GM12878 (cell line): ENCODE measurements around the gene TBC1D20. TPM values are rescaled to one million over a fixed set of nuclear protein-coding genes. Genes with fewer than 3 reads are reported as not detected.
A peak's percentile ranks its signal among the peaks of the same experiment; 100 is the strongest.

Experiments
- ATF2 ChIP-seq: IDR thresholded peaks from 2 replicates; pipeline ENCODE4 v1.6.1; 2012; ENCODE audit warnings: low read length, inconsistent platforms
- CBX5 ChIP-seq: sonication (generic); IDR thresholded peaks from 2 replicates; pipeline ENCODE4 v1.6.1; 2016; ENCODE audit warnings: low read depth, moderate library complexity, mild to moderate bottlenecking, inconsistent platforms
- CEBPB ChIP-seq, 2 experiments: fragments of 150-350 bp in 1 of 2; IDR thresholded peaks; 2 replicates each; pipeline ENCODE4 v1.6.1; 2012 to 2014; ENCODE audit warnings: low read depth in 2 of 2, low read length in 2 of 2, borderline replicate concordance in 1 of 2, inconsistent platforms in 1 of 2
- E2F8 ChIP-seq: fragments of 450-650 bp; IDR thresholded peaks from 2 replicates; pipeline ENCODE4 v1.6.1; 2018; ENCODE audit warnings: mild to moderate bottlenecking, low read depth, moderate library complexity; ENCODE audit not compliant: partially characterized antibody
- EZH2 ChIP-seq: IDR thresholded peaks from 2 replicates; pipeline ENCODE4 v1.6.1; 2012; ENCODE audit warnings: low read depth, mild to moderate bottlenecking, control low read depth, inconsistent platforms, low read length, borderline replicate concordance; ENCODE audit not compliant: control insufficient read depth
- HDAC2 ChIP-seq: fragments of 200-600 bp; sonication (generic); IDR thresholded peaks from 2 replicates; pipeline ENCODE4 v1.6.1; 2017
- LARP7 ChIP-seq: fragments of 450-650 bp; IDR thresholded peaks from 2 replicates; pipeline ENCODE4 v1.6.1; 2017; ENCODE audit warnings: mild to moderate bottlenecking
- NBN ChIP-seq: fragments of 450-650 bp; IDR thresholded peaks from 2 replicates; pipeline ENCODE4 v1.6.1; 2016
- NFIC ChIP-seq: IDR thresholded peaks from 2 replicates; pipeline ENCODE4 v1.6.1; 2012; ENCODE audit warnings: low read depth, mild to moderate bottlenecking, inconsistent platforms, low read length, moderate library complexity
- NFYA ChIP-seq: IDR thresholded peaks from 2 replicates; pipeline ENCODE4 v1.6.1; 2011; ENCODE audit warnings: low read depth, mild to moderate bottlenecking, low read length, improper control_type of control experiment, borderline replicate concordance
- PAX5 ChIP-seq: IDR thresholded peaks from 2 replicates; pipeline ENCODE4 v1.6.1; 2011; ENCODE audit warnings: low read depth, low read length, borderline replicate concordance
- PBX3 ChIP-seq: IDR thresholded peaks from 2 replicates; pipeline ENCODE4 v1.6.1; 2011; ENCODE audit warnings: mild to moderate bottlenecking, low read depth, low read length, moderate library complexity; ENCODE audit not compliant: insufficient replicate concordance
- POLR2A ChIP-seq: IDR thresholded peaks from 2 replicates; pipeline ENCODE4 v1.6.1; 2011; ENCODE audit warnings: low read depth, mild to moderate bottlenecking, low read length
- POLR2AphosphoS2 ChIP-seq: IDR thresholded peaks from 2 replicates; pipeline ENCODE4 v1.6.1; 2011; ENCODE audit warnings: low read depth, mild to moderate bottlenecking, low read length, improper control_type of control experiment, moderate library complexity
- RB1 ChIP-seq: fragments of 450-650 bp; formaldehyde crosslinking; IDR thresholded peaks from 2 replicates; pipeline ENCODE4 v1.6.1; 2017; ENCODE audit warnings: mild to moderate bottlenecking, borderline replicate concordance
- RFX5 ChIP-seq: IDR thresholded peaks from 2 replicates; pipeline ENCODE4 v1.6.1; 2011; ENCODE audit warnings: low read depth, low read length, improper control_type of control experiment
- SIN3A ChIP-seq: IDR thresholded peaks from 2 replicates; pipeline ENCODE4 v1.6.1; 2012; ENCODE audit warnings: low read depth, low read length, improper control_type of control experiment
- SP1 ChIP-seq: IDR thresholded peaks from one replicate; pipeline ENCODE4 v1.6.1; 2011; ENCODE audit warnings: low read depth, low read length
- SREBF1 ChIP-seq: IDR thresholded peaks from 2 replicates; pipeline ENCODE4 v1.6.1; 2012; ENCODE audit warnings: mild to moderate bottlenecking, low read length
- SRF ChIP-seq, 2 experiments: IDR thresholded peaks; 2 replicates each; pipeline ENCODE4 v1.6.1; 2011; ENCODE audit warnings: low read depth in 2 of 2, low read length in 2 of 2, mild to moderate bottlenecking in 1 of 2, moderate library complexity in 1 of 2
- SUZ12 ChIP-seq: fragments of 200-600 bp; sonication (generic); IDR thresholded peaks from one replicate; pipeline ENCODE4 v1.6.1; 2018; ENCODE audit warnings: antibody characterized with exemption, mild to moderate bottlenecking; ENCODE audit not compliant: unreplicated experiment
- ZBED1 ChIP-seq: IDR thresholded peaks from 2 replicates; pipeline ENCODE4 v1.6.1; 2016; ENCODE audit warnings: borderline replicate concordance
- ZZZ3 ChIP-seq: IDR thresholded peaks from 2 replicates; pipeline ENCODE4 v1.6.1; 2011; ENCODE audit warnings: low read depth; ENCODE audit not compliant: control insufficient read depth, insufficient read length
- polyA plus RNA-seq, 11 experiments: library from polyadenylated mRNA; depleted of rRNA in 4 of 11; unstranded in 6 of 11; stranded (reverse) in 5 of 11; fragments of >200 nt; fragmentation: Nextera tagmentation in 4 of 11; fragmentation: Illumina TruSeq in 1 of 11; extraction: Ambion mirVana in 4 of 11; extraction: Trizol in 1 of 11; gene quantifications; 1 replicate in 1 of 11; 2 replicates in 10 of 11; pipeline versions ENCODE4 v1.2.1 to v1.2.3, GENCODE V29; 2011 to 2016; ENCODE audit warnings: inconsistent platforms in 2 of 11, missing spikeins in 2 of 11, low read depth in 1 of 11
- total RNA-seq, 4 experiments: library from RNA; depleted of rRNA in 3 of 4; stranded (reverse); fragments of >200 nt in 3 of 4; fragmentation: Illumina TruSeq in 1 of 4; extraction: Trizol in 1 of 4; gene quantifications; 2 replicates each; pipeline versions ENCODE4 v1.2.1 to v1.2.3, GENCODE V29; 2013 to 2021
- TF ChIP-seq, protein P1 (sequence below): fragments of 450-650 bp; IDR thresholded peaks from 2 replicates; pipeline ENCODE4 v1.6.1; 2016; ENCODE audit warnings: mild to moderate bottlenecking

The TBC1D20 gene
- total and polyA plus RNA-seq, 10 of the 15 experiments (the other 5 are each of a cell fraction or from before 2014, with no cell fraction given), result 4.3 to 17.9 (median 11.2) TPM

- TF ChIP-seq NFYA (no peak), NBN (peak; percentile 63; the same call in 1 of the 2 replicates), RB1 (no peak), NFIC (peak; percentile 73), ATF2 (0 out of 2 replicates have a peak, but pooled peaks have one; percentile 58), E2F8 (no peak), POLR2AphosphoS2 (no peak), RFX5 (no peak), CEBPB (IDR thresholded peaks at IDR 0.05; ENCODE audit: borderline replicate concordance in 1 of 2, low read depth in 2 of 2, low read length in 2 of 2) (no peak), POLR2A (no peak; the same call in 1 of the 2 replicates), CBX5 (no peak), EZH2 (no peak), LARP7 (no peak), PBX3 (no peak), ZZZ3 (no peak), SRF (IDR thresholded peaks at IDR 0.05; ENCODE audit: low read depth in 2 of 2, low read length in 2 of 2) (no peak), ZBED1 (no peak; the same call in 1 of the 2 replicates), SIN3A (no peak), SP1 (no peak), HDAC2 (no peak), SUZ12 (no peak), PAX5 (peak; percentile 80; the same call in 1 of the 2 replicates), SREBF1 (no peak)
- TF ChIP-seq, protein P1, sequence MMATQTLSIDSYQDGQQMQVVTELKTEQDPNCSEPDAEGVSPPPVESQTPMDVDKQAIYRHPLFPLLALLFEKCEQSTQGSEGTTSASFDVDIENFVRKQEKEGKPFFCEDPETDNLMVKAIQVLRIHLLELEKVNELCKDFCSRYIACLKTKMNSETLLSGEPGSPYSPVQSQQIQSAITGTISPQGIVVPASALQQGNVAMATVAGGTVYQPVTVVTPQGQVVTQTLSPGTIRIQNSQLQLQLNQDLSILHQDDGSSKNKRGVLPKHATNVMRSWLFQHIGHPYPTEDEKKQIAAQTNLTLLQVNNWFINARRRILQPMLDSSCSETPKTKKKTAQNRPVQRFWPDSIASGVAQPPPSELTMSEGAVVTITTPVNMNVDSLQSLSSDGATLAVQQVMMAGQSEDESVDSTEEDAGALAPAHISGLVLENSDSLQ, result peak; percentile 45; the same call in 1 of the 2 replicates
Measured at GRCh38 chr20:433300-433975, 28.9 kb downstream of the TBC1D20 start (continued).
